ENCODE data around the gene GNG13.

The GNG13 gene

GRCh38 chr16:770411-770810 lies 30.1 kb downstream of the GNG13 start:
- TF ChIP-seq TAF1 (IDR thresholded peaks at IDR 0.05; ENCODE audit: low read depth) (no peak), ZBTB7A (IDR thresholded peaks at IDR 0.05; ENCODE audit: low read depth) (no peak), CEBPB (IDR thresholded peaks at IDR 0.05) (no peak), TCF12 (IDR thresholded peaks at IDR 0.05; ENCODE audit: low read depth) (no peak), YY1 (IDR thresholded peaks at IDR 0.05; ENCODE audit: low read depth) (no peak), MAX (IDR thresholded peaks at IDR 0.05) (no peak), TEAD4 (IDR thresholded peaks at IDR 0.05) (no peak), CREB1 (IDR thresholded peaks at IDR 0.05; ENCODE audit: low read depth) (no peak), FOXM1 (IDR thresholded peaks at IDR 0.05; ENCODE audit: borderline replicate concordance, low read depth) (no peak), USF1 (IDR thresholded peaks at IDR 0.05) (no peak), EGR1 (IDR thresholded peaks at IDR 0.05) (no peak), NFIC (IDR thresholded peaks at IDR 0.05) (no peak), REST (IDR thresholded peaks at IDR 0.05; ENCODE audit: low read depth) (no peak), RAD21 (IDR thresholded peaks at IDR 0.05; ENCODE audit: low read depth) (no peak), EP300 (IDR thresholded peaks at IDR 0.05; ENCODE audit: borderline replicate concordance) (no peak)

GRCh38 chr16:769934-770333 lies 30.6 kb downstream of the GNG13 start:
- TF ChIP-seq EGR1 (IDR thresholded peaks at IDR 0.05) (no peak), EP300 (IDR thresholded peaks at IDR 0.05; ENCODE audit: borderline replicate concordance) (no peak), CREB1 (IDR thresholded peaks at IDR 0.05; ENCODE audit: low read depth) (no peak), NFIC (IDR thresholded peaks at IDR 0.05) (no peak), TAF1 (IDR thresholded peaks at IDR 0.05; ENCODE audit: low read depth) (no peak), TEAD4 (IDR thresholded peaks at IDR 0.05) (no peak), ZBTB7A (IDR thresholded peaks at IDR 0.05; ENCODE audit: low read depth) (no peak), RAD21 (IDR thresholded peaks at IDR 0.05; ENCODE audit: low read depth) (no peak), MAX (IDR thresholded peaks at IDR 0.05) (no peak), REST (IDR thresholded peaks at IDR 0.05; ENCODE audit: low read depth) (no peak), USF1 (IDR thresholded peaks at IDR 0.05) (no peak), TCF12 (IDR thresholded peaks at IDR 0.05; ENCODE audit: low read depth) (no peak), YY1 (IDR thresholded peaks at IDR 0.05; ENCODE audit: low read depth) (no peak), CEBPB (IDR thresholded peaks at IDR 0.05) (no peak), FOXM1 (IDR thresholded peaks at IDR 0.05; ENCODE audit: borderline replicate concordance, low read depth) (no peak)

GRCh38 chr16:769184-769784 lies 31.2 kb downstream of the GNG13 start:
- no peak for TF ChIP-seq YY1 (IDR thresholded peaks at IDR 0.05; ENCODE audit: low read depth)
- TF ChIP-seq CEBPB (IDR thresholded peaks at IDR 0.05), result no peak
- no peak for TF ChIP-seq EP300 (IDR thresholded peaks at IDR 0.05; ENCODE audit: borderline replicate concordance)
- no peak for TF ChIP-seq FOXM1 (IDR thresholded peaks at IDR 0.05; ENCODE audit: borderline replicate concordance, low read depth)
- no peak for TF ChIP-seq RAD21 (IDR thresholded peaks at IDR 0.05; ENCODE audit: low read depth)
- TF ChIP-seq TAF1 (IDR thresholded peaks at IDR 0.05; ENCODE audit: low read depth), result no peak
- TF ChIP-seq CREB1 (IDR thresholded peaks at IDR 0.05; ENCODE audit: low read depth), result no peak
- TF ChIP-seq MAX (IDR thresholded peaks at IDR 0.05), result no peak
- no peak for TF ChIP-seq ZBTB7A (IDR thresholded peaks at IDR 0.05; ENCODE audit: low read depth)
- no peak for TF ChIP-seq NFIC (IDR thresholded peaks at IDR 0.05)
- no peak for TF ChIP-seq EGR1 (IDR thresholded peaks at IDR 0.05)
- no peak for TF ChIP-seq USF1 (IDR thresholded peaks at IDR 0.05)
- TF ChIP-seq REST (IDR thresholded peaks at IDR 0.05; ENCODE audit: low read depth), result no peak
- no peak for TF ChIP-seq TCF12 (IDR thresholded peaks at IDR 0.05; ENCODE audit: low read depth)
- TF ChIP-seq TEAD4 (IDR thresholded peaks at IDR 0.05), result no peak

All from Ishikawa (cell line).